ENCODE results near the gene ZBTB20.
"Not testable (repeated sequence)": the region's sequence is repeated elsewhere in the genome, so short reads cannot be mapped to it uniquely, and the experiment has no call there.

Gene ZBTB20

DNA sequence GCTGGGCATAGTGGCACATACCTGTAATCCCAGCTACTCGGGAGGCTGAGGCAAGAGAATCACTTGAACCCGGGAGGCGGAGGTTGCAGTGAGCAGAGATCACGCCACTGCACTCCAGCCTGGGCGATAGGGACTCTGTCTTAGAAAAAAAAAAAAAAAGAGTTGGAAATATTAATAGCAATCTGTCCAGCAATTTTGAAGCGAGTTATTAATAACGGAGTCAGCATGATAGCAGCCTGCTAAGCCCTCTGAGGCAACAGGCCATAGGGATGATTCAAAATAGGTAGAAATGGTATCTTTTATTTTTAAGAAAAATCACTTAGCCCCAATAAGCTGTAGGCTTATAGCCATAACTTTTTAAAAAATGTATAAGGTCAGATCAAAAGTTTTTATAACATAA lies 37.0 kb downstream of the ZBTB20 start:
- H3K27ac ChIP-seq (ENCODE audit: insufficient read depth, low read depth, low read length, poor library complexity, severe bottlenecking); H3K4me1 ChIP-seq (ENCODE audit: control insufficient read depth, insufficient read depth, low read length); H3K27me3 ChIP-seq (ENCODE audit: control insufficient read depth, insufficient read depth, low read length, poor library complexity, severe bottlenecking); H3K9me3 ChIP-seq (ENCODE audit: control insufficient read depth, low read length); H3K4me3 ChIP-seq (ENCODE audit: insufficient read depth, low read depth, low read length); H3K36me3 ChIP-seq (ENCODE audit: control insufficient read depth, insufficient read depth, low read length): not testable (repeated sequence)
- 90 to 95% methylated on average over 7 of the region's 7 CpGs for WGBS, 2 experiments

DNA sequence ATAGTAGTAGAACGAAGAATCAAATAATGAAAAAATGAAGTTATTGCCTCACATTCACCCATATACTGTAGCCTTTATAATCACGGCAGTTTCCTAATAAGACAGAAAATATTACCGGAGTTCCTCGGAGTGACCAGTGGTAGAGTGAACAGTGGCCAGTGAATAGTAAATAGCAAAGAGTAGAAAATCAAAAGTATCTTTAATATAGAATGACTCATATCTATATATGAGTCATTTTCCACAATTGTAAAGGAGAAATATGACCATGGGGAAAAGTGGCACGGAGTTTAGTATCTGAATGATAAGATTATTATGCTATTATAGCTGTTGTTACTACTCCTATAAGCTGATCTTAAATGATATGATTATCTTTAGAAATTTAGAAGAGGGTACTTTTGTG lies 38.5 kb downstream of the ZBTB20 start:
- Histone ChIP-seq H3K4me3 (ENCODE audit: insufficient read depth, low read depth, low read length) (no peak overlapping the region), H3K4me1 (ENCODE audit: control insufficient read depth, insufficient read depth, low read length) (no peaks in the 10 kb centered on the region), H3K36me3 (ENCODE audit: control insufficient read depth, insufficient read depth, low read length) (no peaks in the 10 kb centered on the region), H3K27ac (ENCODE audit: insufficient read depth, low read depth, low read length, poor library complexity, severe bottlenecking) (no peak overlapping the region), H3K9me3 (ENCODE audit: control insufficient read depth, low read length) (peaks cover 6% of the 10 kb centered on the region), H3K27me3 (ENCODE audit: control insufficient read depth, insufficient read depth, low read length, poor library complexity, severe bottlenecking) (no peaks in the 10 kb centered on the region)
- 88 to 91% methylated on average over 3 to 4 of the region's 5 CpGs for WGBS, 2 experiments

DNA sequence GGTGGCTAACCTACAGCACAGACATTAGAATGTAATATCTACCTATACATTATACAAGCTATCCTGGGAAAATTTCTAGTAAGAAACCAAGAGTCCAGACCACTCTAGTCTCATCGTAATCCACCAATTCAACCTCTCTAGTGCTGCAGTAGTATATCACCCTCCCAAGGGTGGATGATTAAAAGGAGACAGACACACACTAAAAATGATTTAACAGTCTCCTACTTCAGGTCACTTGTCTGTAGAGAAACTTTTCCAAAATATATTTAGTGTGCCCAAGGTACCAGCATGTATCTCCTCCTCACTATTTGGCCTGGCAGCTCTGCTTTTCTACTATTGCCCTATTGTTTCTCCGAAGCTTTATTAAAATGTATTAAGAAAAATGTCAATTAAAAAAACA lies 45.0 kb downstream of the ZBTB20 start:
- WGBS, 2 experiments = 92 to 94% methylated on average over 1 of the region's 2 CpGs

DNA sequence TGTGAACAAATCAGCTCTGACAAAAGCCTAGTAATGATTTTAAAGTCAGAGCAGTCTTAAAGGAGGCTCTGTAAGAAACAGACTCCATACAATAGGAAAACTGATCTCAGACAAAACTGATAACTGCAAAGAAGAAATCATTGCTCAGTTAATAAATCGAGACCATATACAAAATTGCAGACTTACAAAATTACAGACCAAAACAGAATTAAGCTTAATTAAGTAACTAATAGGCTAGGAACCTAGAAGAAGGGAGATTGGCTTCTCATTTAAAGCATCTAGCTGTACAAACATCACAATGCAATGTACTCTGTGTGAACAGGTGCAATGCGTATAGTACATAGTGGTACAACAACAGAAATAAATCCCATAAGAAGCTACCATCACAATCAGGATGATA lies 46.3 kb downstream of the ZBTB20 start:
- Histone ChIP-seq H3K4me1 (ENCODE audit: control insufficient read depth, insufficient read depth, low read length) (no peaks in the 10 kb centered on the region), H3K4me3 (ENCODE audit: insufficient read depth, low read depth, low read length) (no peak overlapping the region), H3K27ac (ENCODE audit: insufficient read depth, low read depth, low read length, poor library complexity, severe bottlenecking) (no peak overlapping the region), H3K27me3 (ENCODE audit: control insufficient read depth, insufficient read depth, low read length, poor library complexity, severe bottlenecking) (no peaks in the 10 kb centered on the region), H3K36me3 (ENCODE audit: control insufficient read depth, insufficient read depth, low read length) (no peaks in the 10 kb centered on the region), H3K9me3 (ENCODE audit: control insufficient read depth, low read length) (peaks cover 6% of the 10 kb centered on the region)
- 88 to 94% methylated on average over 1 to 2 of the region's 2 CpGs for WGBS, 2 experiments

More for the DNA sequence above, 45.0 kb downstream of the ZBTB20 start:
- Histone ChIP-seq H3K36me3 (ENCODE audit: control insufficient read depth, insufficient read depth, low read length) (no peaks in the 10 kb centered on the region), H3K4me3 (ENCODE audit: insufficient read depth, low read depth, low read length) (no peak overlapping the region), H3K27me3 (ENCODE audit: control insufficient read depth, insufficient read depth, low read length, poor library complexity, severe bottlenecking) (no peaks in the 10 kb centered on the region), H3K4me1 (ENCODE audit: control insufficient read depth, insufficient read depth, low read length) (no peaks in the 10 kb centered on the region), H3K9me3 (ENCODE audit: control insufficient read depth, low read length) (peaks cover 6% of the 10 kb centered on the region), H3K27ac (ENCODE audit: insufficient read depth, low read depth, low read length, poor library complexity, severe bottlenecking) (no peak overlapping the region)

DNA sequence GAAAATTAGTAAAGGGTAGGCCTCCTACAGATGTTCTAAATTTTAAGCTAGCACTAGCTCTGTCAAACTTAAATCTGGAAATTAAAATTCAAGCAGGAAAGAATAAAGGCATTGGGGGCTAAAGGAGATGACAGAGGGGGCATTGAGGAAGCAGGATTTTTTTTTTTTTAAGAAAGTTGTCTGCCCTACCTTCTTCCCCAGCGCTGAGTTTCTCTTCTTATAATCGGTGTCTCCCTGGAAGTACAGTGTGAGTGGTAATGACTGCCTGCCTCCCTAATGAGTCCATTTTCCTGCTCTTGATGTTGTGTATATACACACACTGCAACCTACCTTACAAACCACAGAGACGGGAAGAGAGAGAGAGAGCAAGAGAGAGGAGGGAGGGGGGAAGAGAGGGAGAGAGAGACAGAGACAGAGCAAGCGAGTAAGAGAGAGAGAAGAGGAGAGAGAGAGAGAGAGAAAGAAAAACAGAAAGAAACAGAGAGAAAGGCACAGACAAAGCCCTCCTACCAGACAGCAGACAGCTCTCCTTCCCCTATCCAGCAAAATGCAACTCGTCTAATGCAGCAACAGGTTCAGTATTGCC lies 47.0 kb downstream of the ZBTB20 start:
- Histone ChIP-seq H3K27me3 (ENCODE audit: control insufficient read depth, insufficient read depth, low read length, poor library complexity, severe bottlenecking) (no peaks in the 10 kb centered on the region), H3K9me3 (ENCODE audit: control insufficient read depth, low read length) (peaks cover 6% of the 10 kb centered on the region), H3K4me1 (ENCODE audit: control insufficient read depth, insufficient read depth, low read length) (no peaks in the 10 kb centered on the region), H3K27ac (ENCODE audit: insufficient read depth, low read depth, low read length, poor library complexity, severe bottlenecking) (no peak overlapping the region), H3K4me3 (ENCODE audit: insufficient read depth, low read depth, low read length) (no peak overlapping the region), H3K36me3 (ENCODE audit: control insufficient read depth, insufficient read depth, low read length) (no peaks in the 10 kb centered on the region)
- 52 to 71% methylated on average over 2 to 5 of the region's 5 CpGs for WGBS, 2 experiments

DNA sequence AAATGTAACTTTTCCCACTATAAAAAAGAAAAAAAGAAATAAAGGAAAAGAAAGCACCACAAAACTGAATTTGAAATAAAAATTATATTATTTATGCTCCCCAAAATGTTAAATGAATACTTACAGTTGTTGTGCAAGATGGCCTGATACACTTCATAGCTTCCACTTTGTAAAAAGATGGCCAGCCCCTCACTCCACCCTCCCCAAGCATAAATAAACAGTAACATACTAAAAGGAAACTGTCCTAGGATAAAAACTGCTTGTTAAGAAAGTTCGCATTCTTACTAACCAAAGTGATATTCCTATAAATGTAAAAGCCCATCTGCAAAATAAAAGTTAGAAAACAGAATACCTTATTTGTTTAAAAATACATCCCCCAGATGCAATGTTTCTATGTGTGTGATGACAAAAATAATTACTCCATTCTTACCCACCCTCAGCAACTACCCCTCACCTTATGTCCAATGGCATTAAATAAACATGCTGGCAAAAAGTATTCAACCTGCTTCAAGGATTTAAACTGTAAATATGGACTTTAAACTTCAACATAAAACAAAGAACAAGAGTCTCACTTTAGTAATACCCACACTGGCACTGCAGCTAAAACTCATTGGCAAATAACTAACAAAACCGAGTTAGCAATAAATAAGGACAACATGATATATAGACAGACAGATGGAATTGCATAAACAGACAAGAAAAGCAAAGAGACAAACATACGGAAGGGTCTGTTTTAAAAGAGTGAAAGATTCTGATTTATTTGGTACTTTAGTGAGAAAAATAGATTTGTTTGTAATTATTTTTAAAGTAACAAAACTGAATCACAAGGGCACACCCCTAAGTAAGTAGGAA lies 47.7 kb downstream of the ZBTB20 start:
- no peaks in the 10 kb centered on the region for H3K4me1 ChIP-seq (ENCODE audit: control insufficient read depth, insufficient read depth, low read length)
- H3K36me3 ChIP-seq (ENCODE audit: control insufficient read depth, insufficient read depth, low read length) = no peaks in the 10 kb centered on the region
- H3K9me3 ChIP-seq (ENCODE audit: control insufficient read depth, low read length) = peaks cover 4% of the 10 kb centered on the region
- H3K27ac ChIP-seq (ENCODE audit: insufficient read depth, low read depth, low read length, poor library complexity, severe bottlenecking) = no peak overlapping the region
- 97 to 100% methylated on average over 2 of the region's 3 CpGs for WGBS, 2 experiments
- no peak overlapping the region for H3K4me3 ChIP-seq (ENCODE audit: insufficient read depth, low read depth, low read length)
- no peaks in the 10 kb centered on the region for H3K27me3 ChIP-seq (ENCODE audit: control insufficient read depth, insufficient read depth, low read length, poor library complexity, severe bottlenecking)

DNA sequence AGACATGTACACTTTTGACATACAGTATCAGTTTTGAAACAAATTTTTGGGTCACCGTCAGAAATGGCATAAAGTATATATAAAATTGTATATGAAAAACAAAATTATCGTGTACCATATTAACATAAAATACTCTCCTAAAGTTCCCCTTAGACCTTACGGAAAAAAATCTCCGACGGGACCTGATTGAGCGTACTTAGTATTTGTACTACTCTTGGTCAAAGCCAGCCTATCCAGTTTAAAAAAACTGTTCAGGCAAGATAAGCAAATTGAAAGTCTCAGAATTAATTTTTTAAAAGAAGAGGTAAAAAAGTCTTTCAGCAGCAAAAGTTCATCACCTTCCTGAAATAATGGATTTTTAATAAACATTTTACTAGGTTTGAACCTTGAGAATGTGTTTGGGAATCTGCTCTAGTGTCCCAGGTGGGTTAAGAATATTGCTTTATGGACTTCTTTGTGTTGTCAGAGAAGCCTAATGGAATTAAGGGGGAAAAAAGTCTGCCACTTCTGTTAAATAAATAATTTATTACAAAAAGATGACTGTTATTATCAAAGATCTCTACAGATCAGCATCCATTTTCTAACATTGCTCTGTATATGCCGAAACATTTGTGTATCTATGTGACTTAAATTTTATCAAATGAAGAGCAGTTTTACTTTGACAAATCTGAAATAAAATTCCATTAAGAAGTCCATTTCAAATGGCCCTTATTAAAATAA lies 48.6 kb downstream of the ZBTB20 start:
- Histone ChIP-seq H3K27ac (ENCODE audit: insufficient read depth, low read depth, low read length, poor library complexity, severe bottlenecking) (no peak overlapping the region), H3K4me3 (ENCODE audit: insufficient read depth, low read depth, low read length) (no peak overlapping the region)

DNA sequence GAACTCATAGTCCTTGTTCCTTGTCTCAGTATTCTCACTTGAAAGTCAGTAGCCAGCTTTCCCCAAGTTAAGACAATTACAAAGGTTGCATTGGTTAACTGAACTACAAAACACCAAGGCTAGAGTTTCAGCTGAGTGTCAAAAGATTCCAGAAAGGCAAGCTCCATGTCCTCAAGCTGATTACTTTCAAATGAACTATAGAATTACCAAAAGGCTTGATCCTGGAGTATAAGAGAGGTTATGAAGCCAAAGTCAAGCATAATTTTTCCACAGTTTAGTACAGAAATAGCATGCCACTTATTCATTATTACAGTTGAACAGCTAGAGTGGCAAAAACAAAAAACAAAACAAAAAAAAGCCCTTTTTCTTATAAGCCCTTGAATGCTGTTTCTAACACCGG lies 51.9 kb downstream of the ZBTB20 start:
- WGBS, 2 experiments = 83% methylated on average over 1 of the region's 1 CpG; no CpG with 5 or more reads in 1 of the 2 experiments
- no peaks in the 10 kb centered on the region for H3K4me1 ChIP-seq (ENCODE audit: control insufficient read depth, insufficient read depth, low read length)
- H3K36me3 ChIP-seq (ENCODE audit: control insufficient read depth, insufficient read depth, low read length) = no peaks in the 10 kb centered on the region
- H3K27me3 ChIP-seq (ENCODE audit: control insufficient read depth, insufficient read depth, low read length, poor library complexity, severe bottlenecking) = no peaks in the 10 kb centered on the region
- H3K27ac ChIP-seq (ENCODE audit: insufficient read depth, low read depth, low read length, poor library complexity, severe bottlenecking) = no peak overlapping the region
- H3K4me3 ChIP-seq (ENCODE audit: insufficient read depth, low read depth, low read length) = no peak overlapping the region
- no peaks in the 10 kb centered on the region for H3K9me3 ChIP-seq (ENCODE audit: control insufficient read depth, low read length)

More for the DNA sequence above, 48.6 kb downstream of the ZBTB20 start:
- no peaks in the 10 kb centered on the region for H3K27me3 ChIP-seq (ENCODE audit: control insufficient read depth, insufficient read depth, low read length, poor library complexity, severe bottlenecking)
- no peaks in the 10 kb centered on the region for H3K4me1 ChIP-seq (ENCODE audit: control insufficient read depth, insufficient read depth, low read length)
- H3K36me3 ChIP-seq (ENCODE audit: control insufficient read depth, insufficient read depth, low read length) = no peaks in the 10 kb centered on the region
- 92 to 97% methylated on average over 5 of the region's 7 CpGs for WGBS, 2 experiments
- H3K9me3 ChIP-seq (ENCODE audit: control insufficient read depth, low read length) = no peaks in the 10 kb centered on the region

DNA sequence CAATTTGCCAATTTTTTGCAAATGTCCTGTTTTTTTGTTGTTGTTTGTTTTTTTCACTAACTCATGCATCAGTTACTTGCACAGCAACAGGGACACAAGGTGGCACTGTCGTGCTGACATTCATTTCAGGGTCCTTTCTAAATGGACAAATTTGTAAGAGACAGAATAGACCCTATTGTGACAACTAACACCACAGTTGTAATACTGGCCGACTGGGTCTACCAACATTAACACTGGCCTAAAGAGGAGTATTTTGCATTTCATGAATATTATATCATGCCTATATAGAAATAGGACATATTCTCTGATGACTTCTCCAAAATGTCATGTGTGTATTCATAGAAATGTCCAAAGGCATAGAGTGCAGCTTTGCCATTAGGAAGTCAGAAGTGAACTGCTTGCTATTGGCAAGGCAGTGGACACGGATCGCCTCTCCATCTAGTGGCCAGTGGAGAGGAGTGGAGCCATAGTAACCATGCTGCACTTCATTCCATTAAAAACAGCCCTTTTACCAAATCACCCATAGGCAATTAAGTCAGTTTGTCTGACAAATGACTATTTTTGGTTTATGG lies 54.8 kb downstream of the ZBTB20 start:
- no peaks in the 10 kb centered on the region for H3K27me3 ChIP-seq (ENCODE audit: control insufficient read depth, insufficient read depth, low read length, poor library complexity, severe bottlenecking)
- WGBS, 2 experiments = 2 to 36% methylated on average over 3 to 4 of the region's 4 CpGs
- H3K9me3 ChIP-seq (ENCODE audit: control insufficient read depth, low read length) = no peaks in the 10 kb centered on the region
- no peaks in the 10 kb centered on the region for H3K4me1 ChIP-seq (ENCODE audit: control insufficient read depth, insufficient read depth, low read length)
- no peaks in the 10 kb centered on the region for H3K36me3 ChIP-seq (ENCODE audit: control insufficient read depth, insufficient read depth, low read length)
- no peak overlapping the region for H3K27ac ChIP-seq (ENCODE audit: insufficient read depth, low read depth, low read length, poor library complexity, severe bottlenecking)
- H3K4me3 ChIP-seq (ENCODE audit: insufficient read depth, low read depth, low read length) = no peak overlapping the region

DNA sequence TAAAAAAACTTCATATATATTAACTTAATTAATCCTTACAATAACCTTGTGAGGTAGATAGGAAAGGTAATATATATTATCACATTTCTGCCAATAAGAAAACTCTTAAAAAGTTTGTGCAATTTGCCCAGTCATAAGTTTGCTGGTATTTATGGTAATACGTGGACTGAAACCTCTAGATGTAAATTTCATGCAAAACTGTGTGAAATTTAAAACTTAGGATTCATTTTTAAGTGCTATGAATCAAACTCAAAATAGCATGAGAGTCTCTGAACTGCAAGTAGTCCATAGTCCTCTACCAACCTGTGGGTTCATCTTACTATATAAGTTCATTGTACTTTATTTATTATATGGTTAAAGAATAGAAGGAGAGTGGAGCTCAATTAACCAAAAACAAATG lies 56.4 kb downstream of the ZBTB20 start:
- Histone ChIP-seq H3K27me3 (ENCODE audit: control insufficient read depth, insufficient read depth, low read length, poor library complexity, severe bottlenecking) (no peaks in the 10 kb centered on the region), H3K36me3 (ENCODE audit: control insufficient read depth, insufficient read depth, low read length) (no peaks in the 10 kb centered on the region), H3K4me1 (ENCODE audit: control insufficient read depth, insufficient read depth, low read length) (no peaks in the 10 kb centered on the region), H3K9me3 (ENCODE audit: control insufficient read depth, low read length) (no peaks in the 10 kb centered on the region), H3K27ac (ENCODE audit: insufficient read depth, low read depth, low read length, poor library complexity, severe bottlenecking) (no peak overlapping the region), H3K4me3 (ENCODE audit: insufficient read depth, low read depth, low read length) (no peak overlapping the region)
- 95 to 100% methylated on average over 1 of the region's 1 CpG for WGBS, 2 experiments
